Measurements from ENCODE around the gene C4A.

Gene C4A

GRCh38 chr6:32050562-32050961 is 68.7 kb downstream of the C4A start:
- no peak for TF ChIP-seq CTCF (IDR thresholded peaks at IDR 0.05; ENCODE audit: low read depth, low read length)
- DNase-seq (ENCODE audit: low read depth in 2 of 2) = no peak
- no peak overlapping the region for H3K4me3 ChIP-seq (replicated peaks in 1 of 2; ENCODE audit: low read depth in 2 of 2, low read length in 2 of 2)
